Vagina (tissue), 2 donors: ENCODE results near the gene KIF1A.

ENCODE experiments used
- CTCF ChIP-seq, 3 experiments: fragments of 450-650 bp in 2 of 3; fragments of 200-600 bp in 1 of 3; sonication (generic) in 1 of 3; IDR thresholded peaks; one replicate each; pipeline ENCODE4 v1.5.1; 2017 to 2019; ENCODE audit warnings: antibody characterized with exemption in 3 of 3, mild to moderate bottlenecking in 2 of 3, moderate library complexity in 2 of 3
- POLR2A ChIP-seq, 2 donors: fragments of 450-650 bp; IDR thresholded peaks; one replicate each; pipeline ENCODE4 v1.6.1; 2017; ENCODE audit warnings: antibody characterized with exemption in 2 of 2, mild to moderate bottlenecking in 2 of 2, moderate library complexity in 2 of 2

GRCh38 chr2:240769096-240769495 is 50.9 kb downstream of the KIF1A start:
- TF ChIP-seq CTCF (IDR thresholded peaks at IDR 0.05) = no peak
- TF ChIP-seq POLR2A (IDR thresholded peaks at IDR 0.05) = no peak
